Nephron progenitor cell (in vitro differentiated cells): ENCODE data around the gene CTNNBIP1.
"Not testable (repeated sequence)": the region's sequence is repeated elsewhere in the genome, so short reads cannot be mapped to it uniquely, and the experiment has no call there.

ENCODE experiments used
- DNase-seq: peaks from one replicate; pipeline ENCODE4 v3.0.0; 2021
- H3K27ac Mint-ChIP-seq: 2 replicates; pipeline ENCODE4 v1.8.0; 2021; ENCODE audit warnings: mild to moderate bottlenecking, moderate library complexity, mixed read lengths
- H3K27me3 Mint-ChIP-seq: 2 replicates; pipeline ENCODE4 v1.8.0; 2021; ENCODE audit warnings: mild to moderate bottlenecking, low read depth, mixed read lengths; ENCODE audit not compliant: poor library complexity
- H3K36me3 Mint-ChIP-seq: 2 replicates; pipeline ENCODE4 v1.8.0; 2021; ENCODE audit warnings: low read depth, mixed read lengths
- H3K4me1 Mint-ChIP-seq: 2 replicates; pipeline ENCODE4 v1.8.0; 2021; ENCODE audit warnings: mixed read lengths
- H3K4me3 Mint-ChIP-seq: 2 replicates; pipeline ENCODE4 v1.8.0; 2021; ENCODE audit warnings: mild to moderate bottlenecking, moderate library complexity, mixed read lengths
- H3K9me3 Mint-ChIP-seq: 2 replicates; pipeline ENCODE4 v1.8.0; 2021; ENCODE audit warnings: mild to moderate bottlenecking, moderate library complexity, mixed read lengths
- CTCF ChIP-seq: fragments of 200-600 bp; sonication (generic); IDR thresholded peaks from 2 replicates; pipeline ENCODE4 v1.5.0; 2021; ENCODE audit warnings: antibody characterized with exemption

Gene CTNNBIP1

DNA sequence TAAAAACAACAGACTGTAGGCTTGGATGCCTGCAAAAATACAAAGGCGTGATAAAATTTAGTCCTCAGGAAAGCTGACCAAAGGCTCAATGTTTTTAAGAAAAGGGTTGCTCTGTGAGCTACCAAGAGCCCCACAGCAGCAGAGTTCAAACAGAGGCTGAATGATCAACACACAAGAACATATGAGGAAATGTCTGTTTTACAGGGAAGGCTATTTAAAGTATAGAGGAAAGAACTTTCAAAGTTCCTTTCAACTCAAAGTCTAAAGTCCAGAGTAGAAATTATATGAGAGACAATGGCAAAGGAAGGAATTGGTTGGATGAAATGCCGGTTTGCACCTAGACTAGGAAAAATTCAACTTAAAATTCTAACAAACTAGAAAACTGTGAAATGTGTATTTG lies 94.9 kb downstream of the CTNNBIP1 start:
- H3K27me3 Mint-ChIP-seq, result no peaks in the 10 kb centered on the region
- no peak for DNase-seq
- no peak for TF ChIP-seq CTCF
- peaks cover 24% of the 10 kb centered on the region for H3K36me3 Mint-ChIP-seq
- peaks cover 4% of the 10 kb centered on the region for H3K9me3 Mint-ChIP-seq
- peak overlapping the region; percentile 33 for H3K27ac Mint-ChIP-seq
- H3K4me1 Mint-ChIP-seq, result peaks cover 28% of the 10 kb centered on the region
- no peak overlapping the region for H3K4me3 Mint-ChIP-seq

- H3K27me3 Mint-ChIP-seq, result no peaks in the 10 kb centered on the region
- H3K27ac Mint-ChIP-seq, result peak overlapping the region; percentile 39
- H3K4me1 Mint-ChIP-seq, result peaks cover 27% of the 10 kb centered on the region
- DNase-seq, result no peak
- H3K9me3 Mint-ChIP-seq, result peaks cover 4% of the 10 kb centered on the region
- peaks cover 24% of the 10 kb centered on the region for H3K36me3 Mint-ChIP-seq
- no peak for TF ChIP-seq CTCF
- H3K4me3 Mint-ChIP-seq, result no peak overlapping the region
Measured at GRCh38 chr1:9814619-9815018, 95.5 kb downstream of the CTNNBIP1 start.

GRCh38 chr1:9811239-9811966 lies 98.7 kb downstream of the CTNNBIP1 start:
- TF ChIP-seq CTCF, result no peak
- Mint-ChIP-seq H3K4me3 (no peak overlapping the region), H3K36me3 (peaks cover 10% of the 10 kb centered on the region), H3K27me3 (no peaks in the 10 kb centered on the region), H3K9me3 (peaks cover 4% of the 10 kb centered on the region), H3K4me1 (peaks cover 55% of the 10 kb centered on the region), H3K27ac (no peak overlapping the region)
- DNase-seq, result no peak

DNA sequence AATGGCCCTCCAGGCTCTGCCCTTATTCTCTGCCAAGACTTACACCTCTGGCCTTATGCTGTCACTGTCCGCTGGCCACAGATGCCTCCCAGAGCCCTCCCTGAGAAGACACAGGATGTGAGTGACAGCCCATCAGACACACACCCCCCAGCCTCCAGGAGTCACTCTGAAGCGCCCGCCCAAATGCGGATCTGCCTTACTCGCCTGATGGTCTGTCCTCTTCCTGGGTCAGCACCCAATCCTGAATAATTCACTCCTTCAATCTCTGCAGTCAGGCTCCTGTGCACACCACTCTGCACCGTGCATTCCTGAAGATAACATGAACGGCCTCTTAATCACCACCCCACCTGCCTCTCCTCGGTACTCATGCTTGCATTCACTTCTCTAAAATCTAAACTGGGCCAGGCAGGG lies 101.0 kb downstream of the CTNNBIP1 start:
- Mint-ChIP-seq H3K4me1 (peaks cover 57% of the 10 kb centered on the region), H3K27me3 (no peaks in the 10 kb centered on the region), H3K4me3 (no peak overlapping the region), H3K9me3 (no peaks in the 10 kb centered on the region), H3K36me3 (peaks cover 4% of the 10 kb centered on the region), H3K27ac (peak overlapping the region; percentile 91)
- TF ChIP-seq CTCF, result no peak
- DNase-seq, result peak; percentile 34

DNA sequence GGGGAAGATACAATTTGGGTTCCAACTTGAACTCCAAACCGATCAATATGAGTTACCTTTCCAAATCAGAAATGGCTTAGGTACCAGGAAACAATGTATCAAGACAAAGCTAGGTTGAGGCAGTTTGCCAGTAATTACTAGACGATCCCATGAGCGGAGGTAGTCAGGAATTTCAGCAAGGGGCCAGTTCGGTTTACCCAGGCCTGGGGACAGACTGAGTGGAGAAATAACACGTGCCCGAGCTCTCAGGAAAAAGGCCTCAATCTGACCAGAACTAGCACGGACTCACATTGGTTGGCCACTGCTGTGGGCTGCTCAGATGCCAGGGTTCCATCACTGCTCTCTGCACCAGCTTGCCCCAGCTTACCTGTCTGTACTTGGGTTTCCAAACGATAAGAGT lies 101.6 kb downstream of the CTNNBIP1 start:
- no peak for TF ChIP-seq CTCF
- peak overlapping the region; percentile 91 for H3K27ac Mint-ChIP-seq
- peaks cover 57% of the 10 kb centered on the region for H3K4me1 Mint-ChIP-seq
- H3K27me3 Mint-ChIP-seq, result no peaks in the 10 kb centered on the region
- no peak for DNase-seq
- peaks cover 4% of the 10 kb centered on the region for H3K36me3 Mint-ChIP-seq
- no peaks in the 10 kb centered on the region for H3K9me3 Mint-ChIP-seq
- no peak overlapping the region for H3K4me3 Mint-ChIP-seq

DNA sequence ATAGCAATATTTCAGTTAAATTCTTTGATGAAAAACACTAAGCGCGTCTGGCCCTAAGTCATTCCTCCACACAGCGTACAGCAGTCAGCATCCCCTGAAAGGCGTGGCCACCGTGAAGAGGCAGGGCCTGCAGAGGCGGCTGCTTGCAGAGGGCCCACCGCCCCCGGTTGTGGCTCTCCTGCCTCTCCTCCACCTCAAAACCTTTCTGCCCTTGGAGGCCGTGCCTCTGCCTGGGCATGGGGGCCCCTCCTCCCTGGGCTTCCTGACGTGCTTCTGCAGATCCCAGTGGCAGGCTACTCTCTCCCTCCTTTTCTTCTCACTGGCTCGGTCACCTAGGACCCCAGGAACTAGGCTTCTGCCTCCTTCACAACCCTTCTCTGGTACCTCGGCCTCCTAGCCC lies 102.5 kb downstream of the CTNNBIP1 start:
- Mint-ChIP-seq H3K9me3 (no peaks in the 10 kb centered on the region), H3K27me3 (no peaks in the 10 kb centered on the region), H3K27ac (peak overlapping the region; percentile 96), H3K4me3 (no peak overlapping the region), H3K4me1 (peaks cover 62% of the 10 kb centered on the region), H3K36me3 (peaks cover 6% of the 10 kb centered on the region)
- no peak for DNase-seq
- TF ChIP-seq CTCF, result no peak

GRCh38 chr1:9805972-9806371 lies 104.1 kb downstream of the CTNNBIP1 start:
- not testable (repeated sequence) for H3K27me3 Mint-ChIP-seq, H3K9me3 Mint-ChIP-seq, H3K4me3 Mint-ChIP-seq, DNase-seq, H3K27ac Mint-ChIP-seq
- peaks cover 20% of the 10 kb centered on the region for H3K36me3 Mint-ChIP-seq
- peaks cover 58% of the 10 kb centered on the region for H3K4me1 Mint-ChIP-seq
